DOHH2 (cell line): ENCODE data around the gene SLC22A2.

ENCODE experiments used
- H3F3A ChIP-seq: fragments of 200-600 bp; sonication (generic), shearing (Covaris generic); 2 replicates; pipeline ENCODE4 v1.6.0; 2016; ENCODE audit warnings: antibody characterized with exemption, mild to moderate bottlenecking; ENCODE audit not compliant: control insufficient read depth, insufficient read depth
- H3K27ac ChIP-seq: fragments of 200-600 bp; sonication (generic); 2 replicates; pipeline ENCODE4 v1.5.1; 2014; ENCODE audit warnings: low read depth, mild to moderate bottlenecking, low read length, moderate library complexity
- H3K27me3 ChIP-seq: fragments of 200-600 bp; sonication (generic); 2 replicates; pipeline ENCODE4 v1.6.1; 2014; ENCODE audit warnings: mild to moderate bottlenecking, low read length, mixed read lengths; ENCODE audit not compliant: control insufficient read depth
- H3K36me3 ChIP-seq: fragments of 200-600 bp; sonication (generic); 2 replicates; pipeline ENCODE4 v1.6.1; 2014; ENCODE audit warnings: mild to moderate bottlenecking, low read length, moderate library complexity, mixed read lengths; ENCODE audit not compliant: control insufficient read depth
- H3K4me1 ChIP-seq: fragments of 200-600 bp; sonication (generic); 2 replicates; pipeline ENCODE4 v1.6.1; 2014; ENCODE audit warnings: mild to moderate bottlenecking, low read length, mixed read lengths; ENCODE audit not compliant: control insufficient read depth
- H3K4me2 ChIP-seq: fragments of 200-600 bp; sonication (generic); 2 replicates; pipeline ENCODE4 v1.6.0; 2014; ENCODE audit warnings: mild to moderate bottlenecking, low read length, moderate library complexity
- H3K4me3 ChIP-seq: fragments of 200-600 bp; sonication (generic); 2 replicates; pipeline ENCODE4 v1.5.1; 2014; ENCODE audit warnings: mild to moderate bottlenecking, low read length, mixed read lengths
- H3K79me2 ChIP-seq: fragments of 200-600 bp; sonication (generic); 2 replicates; pipeline ENCODE4 v1.6.1; 2014; ENCODE audit warnings: mild to moderate bottlenecking, low read length, mixed read lengths; ENCODE audit not compliant: control insufficient read depth
- H3K9me2 ChIP-seq: fragments of 200-600 bp; sonication (generic); replicated peaks from 2 replicates; pipeline ENCODE4 v1.6.1; 2014; ENCODE audit warnings: mild to moderate bottlenecking, low read length, mixed read lengths; ENCODE audit not compliant: control insufficient read depth
- H3K9me3 ChIP-seq: fragments of 200-600 bp; sonication (generic); 2 replicates; pipeline ENCODE4 v1.6.1; 2014; ENCODE audit warnings: antibody characterized with exemption, low read length, mixed read lengths; ENCODE audit not compliant: control insufficient read depth, insufficient read depth
- H4K20me1 ChIP-seq: fragments of 200-600 bp; sonication (generic); 2 replicates; pipeline ENCODE4 v1.6.0; 2014; ENCODE audit warnings: low read depth, mild to moderate bottlenecking, antibody characterized with exemption, low read length, moderate library complexity; ENCODE audit not compliant: control insufficient read depth, insufficient read depth
- CTCF ChIP-seq: fragments of 200-600 bp; sonication (generic); IDR thresholded peaks from one replicate; pipeline ENCODE4 v1.5.1; 2014; ENCODE audit warnings: antibody characterized with exemption, mild to moderate bottlenecking, low read depth, low read length; ENCODE audit not compliant: poor library complexity, severe bottlenecking
- EZH2phosphoT487 ChIP-seq: fragments of 200-600 bp; sonication (generic); IDR thresholded peaks from 2 replicates; pipeline ENCODE4 v1.6.1; 2017; ENCODE audit warnings: borderline replicate concordance, mild to moderate bottlenecking, antibody characterized with exemption, low read length, moderate library complexity, mixed read lengths

SLC22A2 gene

GRCh38 chr6:160203522-160203921 is 55.1 kb downstream of the SLC22A2 start:
- no peaks in the 10 kb centered on the region for H3K4me1 ChIP-seq
- no peaks in the 10 kb centered on the region for H3K9me3 ChIP-seq
- no peaks in the 10 kb centered on the region for H3K36me3 ChIP-seq
- H3K27me3 ChIP-seq, result no peaks in the 10 kb centered on the region
- H3F3A ChIP-seq, result no peaks in the 10 kb centered on the region
- H3K4me3 ChIP-seq, result no peak overlapping the region
- no peak overlapping the region for H3K4me2 ChIP-seq
- TF ChIP-seq CTCF (no peak), EZH2phosphoT487 (no peak)
- no peaks in the 10 kb centered on the region for H3K9me2 ChIP-seq
- no peak overlapping the region for H3K27ac ChIP-seq
- H4K20me1 ChIP-seq, result no peaks in the 10 kb centered on the region
- H3K79me2 ChIP-seq, result no peaks in the 10 kb centered on the region

GRCh38 chr6:160203076-160203475 is 55.5 kb downstream of the SLC22A2 start:
- Histone ChIP-seq H3K27me3 (no peaks in the 10 kb centered on the region), H3K4me1 (no peaks in the 10 kb centered on the region), H3K79me2 (no peaks in the 10 kb centered on the region), H3F3A (no peaks in the 10 kb centered on the region), H3K36me3 (no peaks in the 10 kb centered on the region), H3K27ac (no peak overlapping the region), H3K9me3 (no peaks in the 10 kb centered on the region), H3K4me2 (no peak overlapping the region), H3K9me2 (no peaks in the 10 kb centered on the region), H3K4me3 (no peak overlapping the region), H4K20me1 (no peaks in the 10 kb centered on the region)
- TF ChIP-seq CTCF (no peak), EZH2phosphoT487 (no peak)

- Histone ChIP-seq H3K4me1 (no peaks in the 10 kb centered on the region), H3K4me3 (no peak overlapping the region), H3K4me2 (no peak overlapping the region), H3K27me3 (no peaks in the 10 kb centered on the region), H3K9me2 (no peaks in the 10 kb centered on the region), H3K36me3 (no peaks in the 10 kb centered on the region), H3K9me3 (no peaks in the 10 kb centered on the region), H3F3A (no peaks in the 10 kb centered on the region), H4K20me1 (no peaks in the 10 kb centered on the region), H3K27ac (no peak overlapping the region), H3K79me2 (no peaks in the 10 kb centered on the region)
- TF ChIP-seq EZH2phosphoT487 (no peak), CTCF (no peak)
Observed at GRCh38 chr6:160202411-160202810, 56.2 kb downstream of the SLC22A2 start.

- no peaks in the 10 kb centered on the region for H3K27me3 ChIP-seq
- H3K4me2 ChIP-seq, result no peak overlapping the region
- no peak for TF ChIP-seq EZH2phosphoT487
- no peak for TF ChIP-seq CTCF
- H3F3A ChIP-seq, result no peaks in the 10 kb centered on the region
- no peaks in the 10 kb centered on the region for H3K9me3 ChIP-seq
- no peaks in the 10 kb centered on the region for H3K9me2 ChIP-seq
- H3K27ac ChIP-seq, result no peak overlapping the region
- no peaks in the 10 kb centered on the region for H3K79me2 ChIP-seq
- no peaks in the 10 kb centered on the region for H4K20me1 ChIP-seq
- H3K4me1 ChIP-seq, result no peaks in the 10 kb centered on the region
- H3K36me3 ChIP-seq, result no peaks in the 10 kb centered on the region
- no peak overlapping the region for H3K4me3 ChIP-seq
Observed at GRCh38 chr6:160201061-160201460, 57.6 kb downstream of the SLC22A2 start.
